GM18498 (cell line): ENCODE measurements around the gene POLR3G.

ENCODE experiments used
- ATAC-seq: cut with Tn5 transposase; IDR thresholded peaks from one replicate; pipeline ENCODE4 v1.9.1; 2021; ENCODE audit warnings: mild to moderate bottlenecking, moderate library complexity; ENCODE audit not compliant: unreplicated experiment

The POLR3G gene

DNA sequence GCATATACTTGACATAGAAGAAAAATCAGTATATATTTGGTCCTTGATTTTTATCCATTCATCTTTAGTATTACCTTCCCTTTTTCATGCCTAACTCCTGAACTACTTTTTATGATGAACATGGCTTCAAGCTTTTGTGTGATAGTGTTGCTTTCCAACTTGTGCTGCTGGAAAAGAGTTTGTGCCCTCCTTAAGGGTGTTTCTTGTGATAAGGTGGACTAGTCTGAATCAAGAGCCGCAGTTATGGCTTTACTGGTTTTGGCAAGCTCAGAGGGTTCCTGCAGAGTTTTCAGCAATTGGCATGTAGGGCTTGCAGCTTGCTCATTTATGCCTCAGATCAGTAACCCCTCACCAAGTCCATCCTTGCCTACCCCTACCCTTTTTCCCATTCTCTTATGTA, 20.5 kb downstream of the POLR3G start:
- no peak for ATAC-seq

DNA sequence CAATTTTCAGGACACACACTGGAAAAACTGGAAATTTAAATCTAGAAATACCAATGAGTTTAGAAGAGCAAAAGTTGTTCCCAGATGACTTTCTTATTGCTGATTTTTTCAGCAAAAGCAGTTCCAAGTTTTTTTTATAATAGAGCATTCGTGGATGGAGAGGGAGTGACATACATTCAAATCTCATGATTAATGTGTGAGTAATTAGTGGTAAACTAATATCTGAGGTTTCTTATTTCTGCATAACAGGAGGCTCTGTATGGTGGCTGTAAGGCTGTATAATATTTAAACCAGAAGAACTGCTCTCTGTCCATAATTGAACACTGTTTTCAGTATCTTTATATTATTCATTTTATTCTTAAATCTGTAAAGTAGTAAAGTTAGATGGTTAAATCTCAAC, 28.9 kb downstream of the POLR3G start:
- ATAC-seq = no peak

GRCh38 chr5:90504743-90505142, 30.1 kb downstream of the POLR3G start:
- ATAC-seq = no peak

GRCh38 chr5:90506221-90506620, 31.6 kb downstream of the POLR3G start:
- ATAC-seq = no peak

GRCh38 chr5:90510438-90510837, 35.8 kb downstream of the POLR3G start:
- no peak for ATAC-seq

GRCh38 chr5:90514520-90514919, 39.9 kb downstream of the POLR3G start:
- ATAC-seq = no peak

DNA sequence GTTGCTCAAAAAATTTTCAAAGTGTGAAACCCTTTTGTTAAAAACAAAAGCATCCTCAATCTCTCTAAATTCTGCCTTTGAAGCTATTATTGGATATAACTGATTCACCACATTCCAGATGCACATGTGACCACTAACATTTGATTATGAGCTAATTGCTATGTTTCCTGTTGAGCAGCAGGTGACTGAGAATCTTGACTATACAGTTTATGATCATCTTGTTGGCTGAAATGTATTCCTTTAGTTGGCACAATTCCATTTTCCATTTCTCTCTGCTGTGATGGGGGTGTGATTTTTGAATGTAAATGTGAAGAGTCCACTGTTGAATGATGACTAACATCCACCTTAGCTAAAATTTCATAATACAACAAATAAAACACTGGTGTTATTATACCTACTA, 44.0 kb downstream of the POLR3G start:
- ATAC-seq = no peak

DNA sequence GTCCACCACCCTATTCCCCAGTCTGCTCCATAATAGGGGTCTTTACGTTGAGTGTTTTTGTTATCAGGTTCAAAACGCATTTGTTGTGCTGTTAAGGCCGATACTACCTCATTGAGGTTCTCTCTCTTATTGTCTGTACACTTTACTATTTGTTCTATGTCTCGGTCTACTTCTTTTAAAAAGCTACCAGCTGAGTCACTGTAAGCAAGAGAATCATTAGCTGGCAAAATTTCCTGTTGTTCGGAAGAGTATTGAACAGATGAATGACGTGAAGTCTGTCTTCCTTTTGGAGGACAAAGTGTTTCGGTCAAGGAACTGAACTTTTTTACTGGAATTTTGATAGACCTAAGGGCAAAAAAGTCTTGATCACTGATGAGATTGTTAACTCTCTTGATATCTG, 44.4 kb downstream of the POLR3G start:
- no peak for ATAC-seq

DNA sequence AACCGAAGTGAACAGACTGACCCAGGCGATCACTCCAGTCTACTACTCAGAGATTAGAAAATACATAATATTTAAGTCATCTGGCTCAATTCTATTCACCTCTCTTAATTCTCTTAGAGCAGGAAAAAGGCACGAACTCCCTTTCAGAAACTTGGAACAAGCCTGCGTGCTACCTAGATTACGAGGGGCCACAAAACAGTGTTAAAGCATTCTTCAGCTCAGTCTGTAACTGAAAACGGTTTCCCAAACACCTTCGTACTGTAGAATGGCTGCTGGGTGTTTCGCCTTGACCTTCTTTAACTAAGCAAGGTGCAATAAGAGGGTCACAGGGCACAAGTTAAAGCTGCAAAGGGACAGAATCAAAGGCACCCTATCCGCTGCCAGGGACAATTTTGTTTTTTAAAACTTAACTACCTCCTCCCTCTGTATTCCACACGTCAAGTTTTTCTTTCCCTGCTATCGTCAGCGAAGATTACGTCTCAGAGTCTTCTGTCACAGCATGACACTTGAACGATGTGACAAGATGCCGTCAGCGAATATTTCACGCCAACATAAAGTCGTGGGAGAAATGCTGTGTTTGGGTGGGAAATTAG, 54.0 kb downstream of the POLR3G start:
- ATAC-seq = peak; percentile 1

GRCh38 chr5:90529194-90529938, 54.7 kb downstream of the POLR3G start, which contains the start of gene LYSMD3:
LYSMD3 (minus strand) TSS chr5:90529584; CDS start chr5:90525289, 4,295 bp downstream.
- peak; percentile 94 for ATAC-seq

GRCh38 chr5:90529939-90530677, 55.4 kb downstream of the POLR3G start:
- peak; percentile 46 for ATAC-seq

DNA sequence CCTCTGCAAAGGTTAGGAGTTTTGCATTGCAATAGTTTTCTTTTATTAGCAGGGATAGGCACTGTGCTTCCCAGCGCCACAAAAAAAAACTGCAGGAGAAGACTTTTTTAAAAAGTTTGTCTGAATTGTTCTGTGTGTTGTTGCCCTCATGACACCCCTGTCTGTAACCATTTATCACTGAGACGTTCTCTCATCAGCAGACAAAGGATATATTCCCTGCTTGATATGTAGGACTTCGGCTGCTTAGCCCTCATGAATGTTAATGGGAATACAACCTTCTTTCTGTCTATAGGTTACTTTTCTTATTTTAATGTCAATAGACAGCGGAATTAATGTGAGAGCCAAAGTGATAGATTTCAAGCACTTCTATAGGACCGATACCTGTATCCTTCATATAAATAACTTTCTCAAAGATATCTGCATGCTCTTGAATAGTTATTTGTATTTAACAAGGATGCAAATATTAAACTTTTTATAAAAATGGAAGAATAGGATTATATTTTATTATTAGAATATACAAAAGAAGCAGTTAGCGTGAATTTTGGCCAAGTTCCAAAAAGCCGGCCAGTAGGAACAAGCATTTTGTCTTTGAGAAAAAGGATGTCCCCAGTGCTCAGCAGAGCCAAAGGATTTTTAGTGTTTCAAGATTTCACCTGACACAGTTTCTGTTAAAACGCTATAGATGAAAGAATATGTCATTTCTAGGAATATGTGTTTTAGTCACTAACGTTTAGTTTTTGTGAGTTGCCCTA, 56.2 kb downstream of the POLR3G start:
- ATAC-seq = no peak

- no peak for ATAC-seq
Observed at GRCh38 chr5:90533794-90534193, 59.1 kb downstream of the POLR3G start.

GRCh38 chr5:90534922-90535321, 60.3 kb downstream of the POLR3G start:
- ATAC-seq = no peak

DNA sequence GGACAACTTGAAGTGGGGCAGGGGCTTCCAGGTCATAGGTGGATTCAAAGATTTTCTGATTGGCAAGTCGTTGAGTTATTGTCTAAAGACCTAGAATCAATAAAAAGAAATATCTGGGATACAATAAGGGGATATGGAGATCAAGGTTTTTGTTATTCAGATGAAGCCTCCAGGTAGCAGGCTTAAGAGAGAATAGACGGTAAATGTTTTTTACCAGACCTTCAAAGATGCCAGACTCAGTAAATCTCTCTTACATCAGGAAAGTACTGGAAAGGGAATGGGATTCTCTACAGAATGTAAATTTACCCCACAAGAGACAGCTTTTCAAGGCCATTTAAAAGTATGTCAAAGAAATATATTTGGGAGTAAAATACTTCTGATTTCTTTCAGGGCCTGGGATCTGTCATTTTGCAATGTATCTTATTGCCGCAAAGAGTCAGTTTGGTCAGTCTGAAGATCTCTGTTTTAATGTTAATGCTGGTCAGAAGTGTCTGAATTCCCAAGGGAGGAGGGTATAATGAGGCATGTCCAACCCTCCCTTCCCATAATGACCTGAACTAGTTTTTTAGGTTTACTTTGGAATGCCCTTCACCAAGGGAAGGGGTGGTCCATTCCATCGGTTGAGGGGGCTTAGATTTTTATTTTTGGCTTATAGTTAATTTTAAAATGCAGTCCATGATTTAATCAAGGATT, 68.3 kb downstream of the POLR3G start:
- no peak for ATAC-seq

DNA sequence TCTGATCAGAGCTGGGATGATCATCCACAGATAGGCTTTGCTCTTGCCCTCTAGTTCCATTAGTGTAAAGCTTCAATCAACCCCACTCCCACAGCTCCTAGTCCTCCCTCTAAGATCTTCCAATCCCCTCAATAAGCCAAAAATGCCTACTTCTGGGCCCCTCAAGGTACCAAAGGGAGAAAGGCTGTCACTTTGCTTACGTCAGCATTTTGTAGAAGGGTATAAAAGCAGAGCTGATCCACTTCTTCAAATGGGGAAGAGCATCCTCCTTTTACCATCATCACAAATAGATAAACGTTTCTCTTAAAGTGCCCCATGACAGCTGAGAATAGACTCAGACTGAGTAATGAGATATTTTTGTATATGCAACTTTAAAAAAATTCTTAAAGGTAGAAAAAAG, 70.8 kb downstream of the POLR3G start:
- ATAC-seq = no peak

DNA sequence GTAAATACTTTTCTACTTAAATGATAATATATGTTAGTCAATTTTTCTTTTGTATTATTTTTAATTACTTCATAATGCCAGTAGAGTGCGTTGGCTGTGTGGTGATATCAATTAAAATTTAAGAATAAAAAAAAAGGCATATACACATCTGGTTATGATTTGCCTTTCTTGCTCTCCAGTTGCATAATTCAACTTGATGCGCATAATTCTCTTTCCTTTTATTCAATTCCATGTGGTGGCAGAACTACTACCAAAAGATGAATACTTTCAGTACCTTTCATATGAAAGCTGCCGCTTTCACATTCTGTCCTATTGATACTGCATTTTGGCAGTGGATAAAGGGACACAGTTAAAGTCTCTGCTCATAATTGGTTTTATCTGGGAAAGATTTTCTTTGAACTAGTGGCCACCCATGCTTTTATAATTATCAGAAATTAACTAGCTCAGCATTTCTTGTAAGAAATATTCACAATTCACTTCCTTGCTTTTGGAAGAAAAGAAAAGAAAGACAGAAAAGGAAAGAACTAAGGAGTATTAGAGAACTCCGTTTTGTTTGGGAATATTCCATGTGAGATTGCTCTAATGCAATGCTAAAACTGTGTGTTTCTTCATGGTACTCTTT, 71.7 kb downstream of the POLR3G start:
- ATAC-seq = no peak

DNA sequence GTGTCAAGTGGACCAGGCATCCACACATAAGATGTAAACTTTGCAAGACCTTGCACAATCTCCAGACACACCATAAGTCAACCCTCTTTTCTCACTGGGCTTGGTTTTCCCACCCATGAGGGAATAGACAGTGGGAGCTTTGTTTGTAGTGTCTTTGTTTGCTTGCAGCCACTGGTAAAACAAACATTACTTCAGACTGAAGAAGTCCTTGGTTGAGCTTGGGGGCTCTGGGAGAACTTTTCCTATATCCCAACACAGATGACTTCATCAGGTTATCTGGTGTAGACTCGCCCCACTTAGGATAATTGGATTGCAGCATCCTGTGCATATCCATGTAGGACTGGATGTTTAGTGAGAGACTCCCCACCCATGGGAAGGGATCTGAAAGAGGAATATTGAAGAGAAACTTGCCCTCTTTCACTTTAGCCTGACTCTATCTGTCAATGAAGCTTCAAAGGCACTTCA, 72.4 kb downstream of the POLR3G start:
- no peak for ATAC-seq

GRCh38 chr5:90548069-90548593, 73.5 kb downstream of the POLR3G start:
- no peak for ATAC-seq

GRCh38 chr5:90549223-90549622, 74.6 kb downstream of the POLR3G start:
- ATAC-seq = no peak
